Measurements from ENCODE around the gene SMAGP.

- TF ChIP-seq POLR2A (IDR thresholded peaks at IDR 0.05), result no peak
- TF ChIP-seq, protein P1, sequence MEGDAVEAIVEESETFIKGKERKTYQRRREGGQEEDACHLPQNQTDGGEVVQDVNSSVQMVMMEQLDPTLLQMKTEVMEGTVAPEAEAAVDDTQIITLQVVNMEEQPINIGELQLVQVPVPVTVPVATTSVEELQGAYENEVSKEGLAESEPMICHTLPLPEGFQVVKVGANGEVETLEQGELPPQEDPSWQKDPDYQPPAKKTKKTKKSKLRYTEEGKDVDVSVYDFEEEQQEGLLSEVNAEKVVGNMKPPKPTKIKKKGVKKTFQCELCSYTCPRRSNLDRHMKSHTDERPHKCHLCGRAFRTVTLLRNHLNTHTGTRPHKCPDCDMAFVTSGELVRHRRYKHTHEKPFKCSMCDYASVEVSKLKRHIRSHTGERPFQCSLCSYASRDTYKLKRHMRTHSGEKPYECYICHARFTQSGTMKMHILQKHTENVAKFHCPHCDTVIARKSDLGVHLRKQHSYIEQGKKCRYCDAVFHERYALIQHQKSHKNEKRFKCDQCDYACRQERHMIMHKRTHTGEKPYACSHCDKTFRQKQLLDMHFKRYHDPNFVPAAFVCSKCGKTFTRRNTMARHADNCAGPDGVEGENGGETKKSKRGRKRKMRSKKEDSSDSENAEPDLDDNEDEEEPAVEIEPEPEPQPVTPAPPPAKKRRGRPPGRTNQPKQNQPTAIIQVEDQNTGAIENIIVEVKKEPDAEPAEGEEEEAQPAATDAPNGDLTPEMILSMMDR (IDR thresholded peaks at IDR 0.05), result no peak
These were observed 23.5 kb upstream of the SMAGP start for GRCh38 chr12:51293696-51294095.

Measured in thyroid gland (tissue), 4 donors.